AG04449 (cell line): Measurements from ENCODE around the gene BCAS3.

Experiments
- CTCF ChIA-PET: fragments of 350-600 bp; formaldehyde crosslinking; extraction: SDS; loops from one replicate; lab custom pipeline; 2021; ENCODE audit warnings: antibody characterized with exemption; lab: Yijun Ruan, JAX
- POLR2A ChIA-PET: fragments of 400-600, 350-600 bp; formaldehyde crosslinking; extraction: SDS; loops from one replicate; lab custom pipeline; 2020; ENCODE audit warnings: antibody characterized with exemption, inconsistent platforms; lab: Yijun Ruan, JAX
- DNase-seq: peaks from one replicate; pipeline ENCODE4 v3.0.0-alpha.2; 2010; ENCODE audit warnings: low read depth, low spot score
- H3K4me3 ChIP-seq: 2 replicates; pipeline ENCODE4 v1.5.1; 2011; ENCODE audit warnings: low read depth, mild to moderate bottlenecking, control low read depth, low read length
- CTCF ChIP-seq: IDR thresholded peaks from one replicate; pipeline ENCODE4 v1.5.1; 2011; ENCODE audit warnings: mild to moderate bottlenecking, moderate library complexity, low read length, control low read depth, inconsistent platforms; ENCODE audit not compliant: insufficient read depth; ENCODE audit errors: missing control alignments

BCAS3 gene

GRCh38 chr17:61414141-61414935 is 736.7 kb downstream of the BCAS3 start:
- DNase-seq, result no peak
- ChIA-PET POLR2A (no interaction called here), CTCF (interaction anchor here (1.0 to 12.5 kb wide), 19 partner anchors 12 to 694 kb away, joined by 3 to 241 read pairs (median 16); partner anchors contain the start of gene TBX2)
- TF ChIP-seq CTCF, result no peak
- no peak overlapping the region for H3K4me3 ChIP-seq

GRCh38 chr17:61414936-61415251 is 737.2 kb downstream of the BCAS3 start:
- CTCF ChIA-PET, result interaction anchor here (1.9 to 12.5 kb wide), 7 partner anchors 12 to 694 kb away, joined by 6 to 241 read pairs (median 82); partner anchors contain the start of gene TBX2

GRCh38 chr17:61415374-61416210 is 737.9 kb downstream of the BCAS3 start:
- TF ChIP-seq CTCF, result no peak
- CTCF ChIA-PET, result interaction anchor here (0.6 to 12.5 kb wide), 20 partner anchors 9 to 695 kb away, joined by 3 to 241 read pairs (median 4); no protein-coding TSS in a partner anchor
- no peak overlapping the region for H3K4me3 ChIP-seq
- POLR2A ChIA-PET, result no interaction called here
- DNase-seq, result no peak

More at GRCh38 chr17:61414936-61415251, 737.2 kb downstream of the BCAS3 start:
- no peak for TF ChIP-seq CTCF
- no peak for DNase-seq
- no peak overlapping the region for H3K4me3 ChIP-seq
- POLR2A ChIA-PET, result no interaction called here

- POLR2A ChIA-PET, result no interaction called here
- no peak for DNase-seq
- no peak for TF ChIP-seq CTCF
- no peak overlapping the region for H3K4me3 ChIP-seq
- CTCF ChIA-PET, result interaction anchor here (0.6 to 12.5 kb wide), 20 partner anchors 9 to 695 kb away, joined by 3 to 241 read pairs (median 4); no protein-coding TSS in a partner anchor
Measured at GRCh38 chr17:61416211-61416539, 738.5 kb downstream of the BCAS3 start.

GRCh38 chr17:61416540-61417363 is 739.1 kb downstream of the BCAS3 start:
- no peak for DNase-seq
- peak; percentile 95 for TF ChIP-seq CTCF
- CTCF ChIA-PET, result interaction anchor here (0.6 to 12.5 kb wide), 33 partner anchors 10 to 696 kb away, joined by 3 to 241 read pairs (median 4); no protein-coding TSS in a partner anchor
- POLR2A ChIA-PET, result no interaction called here
- H3K4me3 ChIP-seq, result peak overlapping the region; percentile 23
